HG03025 (cell line): ENCODE data around the gene FUBP3.

ENCODE experiments used
- ATAC-seq: cut with Tn5 transposase; IDR thresholded peaks from one replicate; pipeline ENCODE4 v1.9.1; 2021; ENCODE audit warnings: mild to moderate bottlenecking, moderate library complexity; ENCODE audit not compliant: unreplicated experiment, low FRiP score

FUBP3 gene

GRCh38 chr9:130661451-130662098 is 82.2 kb downstream of the FUBP3 start:
- ATAC-seq: no peak

GRCh38 chr9:130662099-130662969 is 83.0 kb downstream of the FUBP3 start:
- no peak for ATAC-seq

- ATAC-seq: no peak
These were observed 83.5 kb downstream of the FUBP3 start for GRCh38 chr9:130662970-130663257.

- ATAC-seq: no peak
These were observed 84.0 kb downstream of the FUBP3 start for GRCh38 chr9:130663258-130663976.

- ATAC-seq: no peak
These were observed 84.5 kb downstream of the FUBP3 start for GRCh38 chr9:130663977-130664250.

- no peak for ATAC-seq
These were observed 85.1 kb downstream of the FUBP3 start, which contains the start of gene PRDM12 for GRCh38 chr9:130664251-130665028. TSS of gene PRDM12 (plus strand) at chr9:130664594. CDS start at chr9:130664654, 60 bp downstream.

GRCh38 chr9:130665029-130665430 is 85.7 kb downstream of the FUBP3 start:
- no peak for ATAC-seq

- no peak for ATAC-seq
These were observed 86.3 kb downstream of the FUBP3 start for GRCh38 chr9:130665431-130666392.

- ATAC-seq: no peak
These were observed 87.2 kb downstream of the FUBP3 start for GRCh38 chr9:130666393-130667119.

- no peak for ATAC-seq
These were observed 87.7 kb downstream of the FUBP3 start for GRCh38 chr9:130667120-130667435.

GRCh38 chr9:130668196-130668595 is 88.8 kb downstream of the FUBP3 start:
- ATAC-seq: no peak

GRCh38 chr9:130668659-130669058 is 89.3 kb downstream of the FUBP3 start:
- no peak for ATAC-seq

- no peak for ATAC-seq
These were observed 90.6 kb downstream of the FUBP3 start for GRCh38 chr9:130669965-130670364.

- ATAC-seq: no peak
These were observed 91.3 kb downstream of the FUBP3 start for GRCh38 chr9:130670644-130671043.

- no peak for ATAC-seq
These were observed 93.1 kb downstream of the FUBP3 start for GRCh38 chr9:130672466-130672865.

- no peak for ATAC-seq
These were observed 93.7 kb downstream of the FUBP3 start for GRCh38 chr9:130672933-130673615.

- ATAC-seq: no peak
These were observed 96.0 kb downstream of the FUBP3 start for GRCh38 chr9:130675396-130675795.

GRCh38 chr9:130677252-130677651 is 97.9 kb downstream of the FUBP3 start:
- no peak for ATAC-seq
